ENCODE measurements around the gene PCNX3. TPM values are rescaled to one million over a fixed set of nuclear protein-coding genes. Genes with fewer than 3 reads are reported as not detected.
A peak's percentile ranks its signal among the peaks of the same experiment; 100 is the strongest.

PCNX3 gene
- total RNA-seq, 4 donors from 2014 or later, result 21.0 to 53.4 (median 29.8) TPM

DNA sequence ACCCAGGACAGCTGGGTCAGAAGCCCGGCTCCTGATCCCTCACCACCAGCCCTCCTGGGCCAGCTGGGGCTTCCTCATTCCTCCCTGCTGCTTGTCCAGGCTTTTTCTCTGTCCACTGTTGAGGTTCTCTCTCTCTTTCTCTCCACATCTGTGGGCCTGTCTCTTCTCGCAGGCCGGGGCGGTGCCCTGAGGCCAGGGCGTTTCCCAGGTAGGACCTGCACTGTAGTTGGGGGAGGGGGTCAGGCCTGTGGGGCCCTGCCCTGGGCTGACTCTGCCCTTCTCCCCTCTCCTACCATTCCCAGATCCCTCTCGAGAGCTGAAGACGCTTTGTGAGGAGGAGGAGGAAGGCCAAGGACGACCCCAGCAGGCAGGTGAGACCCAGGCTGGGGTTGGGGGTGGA is 34.8 kb upstream of the PCNX3 start:
- Histone ChIP-seq H3K4me3 (no peak overlapping the region), H3K9me3 (no peaks in the 10 kb centered on the region), H3K27ac (peak overlapping the region in 1 of 4 donors; percentile 21), H3K36me3 (peaks cover 2 to 64% (median 15%) of the 10 kb centered on the region in 3 donors), H3K4me1 (peaks cover 0 to 50% (median 26%) of the 10 kb centered on the region in 4 donors), H3K27me3 (no peaks in the 10 kb centered on the region)
- DNase-seq (ENCODE audit: low spot score in 2 of 2), result no peak
- TF ChIP-seq POLR2A (IDR thresholded peaks at IDR 0.05), result no peak
- no peak for TF ChIP-seq CTCF (IDR thresholded peaks at IDR 0.05)
- no peak for TF ChIP-seq EP300 (IDR thresholded peaks at IDR 0.05)
- 87 to 88% methylated on average over 8 of the region's 8 CpGs for WGBS, 2 donors

DNA sequence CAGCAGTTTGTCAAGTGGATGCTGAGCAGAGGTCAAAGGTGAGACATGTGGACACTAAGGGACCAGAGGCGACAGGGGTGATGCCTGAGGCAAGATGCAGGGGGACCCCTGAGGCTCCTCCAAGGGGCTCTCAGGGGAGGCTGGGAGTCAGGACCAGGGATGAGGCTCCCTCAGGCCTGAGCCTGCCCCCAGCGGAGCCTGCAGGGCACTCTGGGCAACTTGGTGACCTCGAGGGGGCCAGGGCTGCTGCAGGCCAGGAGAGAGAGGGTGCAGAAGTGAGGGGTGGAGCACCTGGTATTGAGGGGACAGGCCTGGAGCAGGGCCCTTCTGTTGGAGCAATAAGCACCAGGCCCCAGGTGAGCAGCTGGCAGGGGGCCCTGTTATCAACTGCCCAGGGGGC is 33.6 kb upstream of the PCNX3 start:
- peaks cover 2 to 69% (median 15%) of the 10 kb centered on the region in 3 donors for H3K36me3 ChIP-seq

GRCh38 chr11:65583589-65583988 is 32.0 kb upstream of the PCNX3 start:
- no peak for DNase-seq (ENCODE audit: low spot score in 2 of 2)
- no peaks in the 10 kb centered on the region for H3K27me3 ChIP-seq
- no peak for TF ChIP-seq CTCF (IDR thresholded peaks at IDR 0.05)
- TF ChIP-seq POLR2A (IDR thresholded peaks at IDR 0.05), result no peak
- no peak for TF ChIP-seq EP300 (IDR thresholded peaks at IDR 0.05)
- H3K27ac ChIP-seq, result peak overlapping the region in 1 of 4 donors; percentile 10
- WGBS, 2 donors, result 87 to 88% methylated on average over 10 of the region's 10 CpGs
- H3K4me1 ChIP-seq, result peaks cover 0 to 52% (median 24%) of the 10 kb centered on the region in 4 donors
- H3K36me3 ChIP-seq, result peaks cover 2 to 69% (median 15%) of the 10 kb centered on the region in 3 donors
- H3K9me3 ChIP-seq, result no peaks in the 10 kb centered on the region
- no peak overlapping the region for H3K4me3 ChIP-seq

More for the DNA sequence above, 33.6 kb upstream of the PCNX3 start:
- peak overlapping the region in 1 of 4 donors; percentile 3 for H3K27ac ChIP-seq
- 65 to 85% methylated on average over 3 of the region's 3 CpGs for WGBS, 2 donors
- H3K4me3 ChIP-seq, result no peak overlapping the region
- no peaks in the 10 kb centered on the region for H3K27me3 ChIP-seq
- H3K9me3 ChIP-seq, result no peaks in the 10 kb centered on the region
- no peak for DNase-seq (ENCODE audit: low spot score in 2 of 2)
- H3K4me1 ChIP-seq, result peaks cover 0 to 52% (median 25%) of the 10 kb centered on the region in 4 donors
- no peak for TF ChIP-seq POLR2A (IDR thresholded peaks at IDR 0.05)
- TF ChIP-seq CTCF (IDR thresholded peaks at IDR 0.05), result no peak
- no peak for TF ChIP-seq EP300 (IDR thresholded peaks at IDR 0.05)

DNA sequence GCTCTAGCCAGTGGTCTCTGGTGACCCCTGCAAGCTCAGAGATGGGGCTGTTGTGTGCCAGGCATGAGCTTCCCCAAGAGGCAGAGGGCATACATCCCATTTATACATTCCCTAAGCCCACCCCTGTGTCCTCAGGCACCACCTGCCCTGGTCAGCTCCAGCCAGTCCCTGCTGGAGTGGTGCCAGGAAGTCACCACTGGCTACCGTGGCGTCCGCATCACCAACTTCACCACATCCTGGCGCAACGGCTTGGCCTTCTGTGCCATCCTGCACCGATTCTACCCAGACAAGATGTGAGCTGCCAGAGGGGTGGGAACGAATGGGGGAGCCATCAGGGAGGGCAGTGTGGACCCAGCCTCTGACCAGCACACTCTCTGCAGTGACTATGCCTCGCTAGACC is 31.5 kb upstream of the PCNX3 start:
- 70 to 80% methylated on average over 8 of the region's 8 CpGs for WGBS, 2 donors
- Histone ChIP-seq H3K4me1 (peaks cover 0 to 52% (median 24%) of the 10 kb centered on the region in 4 donors), H3K4me3 (no peak overlapping the region), H3K27ac (peak overlapping the region in 1 of 4 donors; percentile 8), H3K36me3 (peaks cover 2 to 66% (median 15%) of the 10 kb centered on the region in 3 donors), H3K9me3 (no peaks in the 10 kb centered on the region), H3K27me3 (no peaks in the 10 kb centered on the region)
- no peak for TF ChIP-seq POLR2A (IDR thresholded peaks at IDR 0.05)
- no peak for TF ChIP-seq CTCF (IDR thresholded peaks at IDR 0.05)
- no peak for TF ChIP-seq EP300 (IDR thresholded peaks at IDR 0.05)
- no peak for DNase-seq (ENCODE audit: low spot score in 2 of 2)

DNA sequence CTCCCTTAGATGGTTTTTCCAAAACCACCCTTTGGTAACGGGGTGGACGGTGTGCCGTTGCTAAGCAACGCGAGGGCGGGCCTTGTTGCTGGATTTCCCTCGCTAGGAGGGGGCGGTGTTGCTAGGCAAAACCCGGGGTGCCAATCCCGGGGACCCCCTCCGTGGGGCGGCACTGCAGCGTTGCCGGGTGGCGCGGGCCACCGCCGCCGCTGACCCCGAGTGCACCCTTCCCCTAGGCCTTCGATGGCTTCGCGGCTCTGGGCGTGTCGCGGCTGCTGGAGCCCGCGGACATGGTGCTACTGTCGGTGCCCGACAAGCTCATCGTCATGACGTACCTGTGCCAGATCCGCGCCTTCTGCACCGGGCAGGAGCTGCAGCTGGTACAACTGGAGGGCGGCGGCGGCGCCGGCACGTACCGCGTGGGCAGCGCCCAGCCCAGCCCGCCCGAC is 30.8 kb upstream of the PCNX3 start:
- no peak overlapping the region for H3K4me3 ChIP-seq
- no peak for TF ChIP-seq POLR2A (IDR thresholded peaks at IDR 0.05)
- no peak for TF ChIP-seq EP300 (IDR thresholded peaks at IDR 0.05)
- no peak for TF ChIP-seq CTCF (IDR thresholded peaks at IDR 0.05)
- H3K27me3 ChIP-seq, result no peaks in the 10 kb centered on the region
- peak overlapping the region in 2 of 4 donors; percentile 8 to 48 for H3K27ac ChIP-seq
- DNase-seq (ENCODE audit: low spot score in 2 of 2), result no peak
- peaks cover 0 to 56% (median 28%) of the 10 kb centered on the region in 4 donors for H3K4me1 ChIP-seq
- WGBS, 2 donors, result 61 to 72% methylated on average over 36 to 46 of the region's 46 CpGs
- H3K9me3 ChIP-seq, result no peaks in the 10 kb centered on the region
- H3K36me3 ChIP-seq, result peaks cover 2 to 65% (median 14%) of the 10 kb centered on the region in 3 donors
